B cell (primary cell): ENCODE data around the gene FGF5. TPM values are rescaled to one million over a fixed set of nuclear protein-coding genes. Genes with fewer than 3 reads are reported as not detected.

ENCODE experiments used
- ATAC-seq: fragments of 200-7000 bp; cut with Tn5 transposase; one replicate; pipeline ENCODE4 v1.10.0; 2021; ENCODE audit warnings: low read depth, mild to moderate bottlenecking, moderate number of reproducible peaks, moderate library complexity
- CTCF ChIA-PET: fragments of 350-600 bp; sonication (Branson Sonifier 250); formaldehyde crosslinking; loops from one replicate; lab custom pipeline; 2021; ENCODE audit warnings: antibody characterized with exemption, inconsistent platforms; lab: Charles Lee
- POLR2A ChIA-PET: fragments of 350-600 bp; sonication (Branson Sonifier 250); formaldehyde crosslinking; loops from one replicate; lab custom pipeline; 2021; ENCODE audit warnings: antibody characterized with exemption; lab: Charles Lee
- DNase-seq: peaks from one replicate; pipeline ENCODE4 v3.0.0; 2013
- H2AFZ ChIP-seq: 2 replicates; pipeline ENCODE4 v1.6.1; 2012; ENCODE audit warnings: mild to moderate bottlenecking, low read depth, low read length; ENCODE audit not compliant: insufficient read depth, poor library complexity, severe bottlenecking
- H3K27ac ChIP-seq, 2 donors: 1 replicate in 1 of 2; 2 replicates in 1 of 2; pipeline ENCODE4 v1.5.1; 2012 to 2013; ENCODE audit warnings: low read length in 2 of 2, mild to moderate bottlenecking in 2 of 2, moderate library complexity in 1 of 2
- H3K27me3 ChIP-seq, 4 experiments: fragments of 200-600 bp in 1 of 4; sonication (generic) in 1 of 4; replicated peaks in 1 of 4; 1 replicate in 2 of 4; 2 replicates in 2 of 4; pipeline versions ENCODE4 v1.6.1 to v1.7.0; 2013 to 2016; ENCODE audit warnings: low read length in 3 of 4, mild to moderate bottlenecking in 2 of 4, mixed read lengths in 1 of 4, moderate library complexity in 1 of 4; ENCODE audit not compliant: insufficient read depth in 4 of 4, control insufficient read depth in 3 of 4; ENCODE audit errors: control extremely low read depth in 1 of 4
- H3K36me3 ChIP-seq, 2 experiments: replicated peaks in 1 of 2; 1 replicate in 1 of 2; 2 replicates in 1 of 2; pipeline versions ENCODE4 v1.6.1 to v1.7.1; 2013; ENCODE audit warnings: low read length in 1 of 2; ENCODE audit not compliant: insufficient read depth in 2 of 2, control insufficient read depth in 1 of 2; ENCODE audit errors: control extremely low read depth in 1 of 2, extremely low read depth in 1 of 2
- H3K4me1 ChIP-seq, 2 donors: fragments of 200-600 bp in 1 of 2; sonication (generic) in 1 of 2; 1 replicate in 1 of 2; 2 replicates in 1 of 2; pipeline versions ENCODE4 v1.5.1 to v1.6.1; 2013 to 2017; ENCODE audit warnings: low read length in 2 of 2; ENCODE audit not compliant: control insufficient read depth in 2 of 2, insufficient read depth in 2 of 2
- H3K4me2 ChIP-seq: replicated peaks from 2 replicates; pipeline ENCODE3; 2012; ENCODE audit warnings: mild to moderate bottlenecking, low read depth, low read length; ENCODE audit not compliant: poor library complexity, severe bottlenecking
- H3K4me3 ChIP-seq, 5 experiments: fragments of 200-600 bp in 1 of 5; sonication (generic) in 1 of 5; 1 replicate in 3 of 5; 2 replicates in 2 of 5; pipeline versions ENCODE4 v1.5.1 to v1.7.0; 2011 to 2016; ENCODE audit warnings: low read length in 4 of 5, mild to moderate bottlenecking in 4 of 5, low read depth in 2 of 5, control low read depth in 1 of 5, moderate library complexity in 1 of 5; ENCODE audit not compliant: insufficient read depth in 1 of 5; ENCODE audit errors: control extremely low read depth in 1 of 5, extremely low read depth in 1 of 5
- H3K79me2 ChIP-seq: fragments of 200-600 bp; sonication (generic); one replicate; pipeline ENCODE4 v1.6.0; 2016; ENCODE audit warnings: low read length; ENCODE audit not compliant: control insufficient read depth, insufficient read depth
- H3K9ac ChIP-seq: fragments of 200-600 bp; sonication (generic); 2 replicates; pipeline ENCODE4 v1.6.1; 2017; ENCODE audit warnings: mild to moderate bottlenecking, low read length, moderate library complexity
- H3K9me3 ChIP-seq, 3 donors: one replicate each; pipeline versions ENCODE4 v1.6.1 to v1.7.1; 2013; ENCODE audit warnings: low read length in 2 of 3; ENCODE audit not compliant: control insufficient read depth in 2 of 3, insufficient read depth in 1 of 3; ENCODE audit errors: control extremely low read depth in 1 of 3
- H4K20me1 ChIP-seq: 2 replicates; pipeline ENCODE4 v1.6.0; 2012; ENCODE audit warnings: mild to moderate bottlenecking, low read length; ENCODE audit not compliant: insufficient read depth, control insufficient read depth, poor library complexity, severe bottlenecking
- H3K27ac Mint-ChIP-seq: one replicate; pipeline ENCODE4 v1.8.0; 2021; ENCODE audit warnings: mixed read lengths
- H3K27me3 Mint-ChIP-seq: one replicate; pipeline ENCODE4 v1.8.0; 2021; ENCODE audit warnings: mixed read lengths
- H3K4me1 Mint-ChIP-seq: one replicate; pipeline ENCODE4 v1.8.0; 2021; ENCODE audit warnings: mixed read lengths
- H3K4me3 Mint-ChIP-seq: one replicate; pipeline ENCODE4 v1.8.0; 2021; ENCODE audit warnings: mixed read lengths
- H3K9me3 Mint-ChIP-seq: one replicate; pipeline ENCODE4 v1.8.0; 2022; ENCODE audit warnings: mixed read lengths; ENCODE audit not compliant: insufficient read depth
- CTCF ChIP-seq: fragments of 200-600 bp; IDR thresholded peaks from one replicate; pipeline ENCODE4 v1.8.0; 2022; ENCODE audit warnings: antibody characterized with exemption, mild to moderate bottlenecking
- EZH2 ChIP-seq: IDR thresholded peaks from 2 replicates; pipeline ENCODE4 v1.6.1; 2012; ENCODE audit warnings: borderline replicate concordance, low read depth, mild to moderate bottlenecking, moderate library complexity, low read length; ENCODE audit not compliant: insufficient read depth, poor library complexity, severe bottlenecking
- WGBS: methylation state at CpG from one replicate; pipeline ENCODE4 v1.1.5; 2013; ENCODE audit warnings: missing lambda C conversion rate; ENCODE audit not compliant: insufficient coverage; 5-methylcytosine and 5-hydroxymethylcytosine counted together
- intact Hi-C: fragments of 100-400 bp; cut with micrococcal nuclease; formaldehyde crosslinking; loops from one replicate; pipeline ENCODE4 v1.10.0; 2022
- polyA minus RNA-seq: library from RNA; depleted of rRNA, polyadenylated mRNA; stranded (reverse); fragments of >200 nt; gene quantifications from 2 replicates; pipeline ENCODE4 v1.2.3, GENCODE V29; 2012
- polyA plus RNA-seq: library from polyadenylated mRNA; depleted of rRNA; stranded (reverse); fragments of >200 nt; gene quantifications from 2 replicates; pipeline ENCODE4 v1.2.3, GENCODE V29; 2012
- total RNA-seq, 2 donors: library from RNA; stranded (reverse); fragments of 120-200 nt in 1 of 2; gene quantifications; 1 replicate in 1 of 2; 2 replicates in 1 of 2; pipeline versions ENCODE4 v1.2.3 to v1.2.4, GENCODE V29; 2013 to 2022

The FGF5 gene
- total RNA-seq: not detected in 2 replicates
- not detected for total RNA-seq (2013)
- polyA plus RNA-seq: 0.01 TPM in 1 of 2 replicates, not detected in the other
- polyA minus RNA-seq: not detected in 2 replicates

- Histone ChIP-seq H3K4me3 (peak within 1 kb of the TSS in 4 of 5 experiments; percentile 20 to 50 (median 41)), H4K20me1 (no peaks in the 10 kb centered on the region), H3K79me2 (no peaks in the 10 kb centered on the region), H3K27me3 (peaks cover 0 to 60% (median 36%) of the 10 kb centered on the region in 4 experiments), H3K9ac (peak within 1 kb of the TSS; percentile 54), H3K9me3 (peaks cover 0 to 14% (median 0%) of the 10 kb centered on the region in 3 donors), H3K4me1 (peaks cover 23 to 37% of the 10 kb centered on the region in 2 donors), H3K36me3 (no peaks in the 10 kb centered on the region), H2AFZ (peak within 1 kb of the TSS; percentile 53), H3K4me2 (peak within 1 kb of the TSS; percentile 81), H3K27ac (no peak within 1 kb of the TSS)
- Mint-ChIP-seq H3K9me3 (no peaks in the 10 kb centered on the region), H3K27me3 (peaks cover 86% of the 10 kb centered on the region), H3K4me1 (peaks cover 40% of the 10 kb centered on the region), H3K27ac (no peak within 1 kb of the TSS), H3K4me3 (peak within 1 kb of the TSS; percentile 84)
- POLR2A ChIA-PET: no interaction called here
- CTCF ChIA-PET: no interaction called here
- intact Hi-C loops: no loop called here
- DNase-seq (peak; percentile 44), ATAC-seq (peak; percentile 54)
- under 1% methylated on average over 48 of the region's 50 CpGs for WGBS
- TF ChIP-seq EZH2 (no peak), CTCF (no peak)
Measured at GRCh38 chr4:80266253-80266901, at the start of gene FGF5. Gene FGF5, plus strand, starts transcription at chr4:80266664. Its CDS starts 161 bp downstream, at chr4:80266825.
